Pericardium fibroblast (primary cell): ENCODE data around the gene NDRG4. TPM values are rescaled to one million over a fixed set of nuclear protein-coding genes. Genes with fewer than 3 reads are reported as not detected.

Experiments
- total RNA-seq: library from RNA; depleted of rRNA; stranded (reverse); fragments of >200 nt; gene quantifications from 2 replicates; pipeline ENCODE4 v1.2.3, GENCODE V29; 2015

NDRG4 gene
- 9.2 and 14.6 TPM in 2 replicates for total RNA-seq

GRCh38 chr16:58499615-58500351, at the start of gene NDRG4:
TSS of gene NDRG4 (plus strand) at chr16:58500143. CDS start at chr16:58500249, 106 bp downstream.

GRCh38 chr16:58515125-58515870, 15.4 kb downstream of the NDRG4 start, which contains the start of gene SETD6:
TSS of gene SETD6 (plus strand) at chr16:58515517. CDS start at chr16:58515538, 21 bp downstream.

Other genes starting within 250 kb of the NDRG4 start
- gene PRSS54, start 205.1 kb upstream of the NDRG4 start, total RNA-seq, result not detected in 2 replicates
- gene GINS3, start 107.7 kb upstream of the NDRG4 start, total RNA-seq, result 1.4 and 3.0 TPM in 2 replicates
- 4.4 and 12.8 TPM in 2 replicates for gene SETD6, start 15.4 kb downstream of the NDRG4 start, total RNA-seq
- 56.6 and 64.5 TPM in 2 replicates for gene CNOT1, start 129.7 kb downstream of the NDRG4 start, total RNA-seq
- 15.5 and 22.5 TPM in 2 replicates for gene SLC38A7, start 184.6 kb downstream of the NDRG4 start, total RNA-seq
- 40.5 and 46.6 TPM in 2 replicates for gene GOT2, start 234.2 kb downstream of the NDRG4 start, total RNA-seq